PC-3 (cell line): ENCODE data around the gene SCLY.
A peak's percentile ranks its signal among the peaks of the same experiment; 100 is the strongest.

Experiments
- EZH2 ChIP-seq: fragments of 300-600 bp; sonication (generic); IDR thresholded peaks from one replicate; pipeline ENCODE4 v1.6.1; 2017; ENCODE audit warnings: antibody characterized with exemption, mild to moderate bottlenecking, low read length; ENCODE audit not compliant: unreplicated experiment
- TF ChIP-seq, protein P1 (sequence below): fragments of 300-600 bp; sonication (generic); conservative IDR thresholded peaks from 2 replicates; pipeline ENCODE4 v1.5.1; 2017; ENCODE audit warnings: antibody characterized with exemption, low read depth, mild to moderate bottlenecking, low read length

DNA sequence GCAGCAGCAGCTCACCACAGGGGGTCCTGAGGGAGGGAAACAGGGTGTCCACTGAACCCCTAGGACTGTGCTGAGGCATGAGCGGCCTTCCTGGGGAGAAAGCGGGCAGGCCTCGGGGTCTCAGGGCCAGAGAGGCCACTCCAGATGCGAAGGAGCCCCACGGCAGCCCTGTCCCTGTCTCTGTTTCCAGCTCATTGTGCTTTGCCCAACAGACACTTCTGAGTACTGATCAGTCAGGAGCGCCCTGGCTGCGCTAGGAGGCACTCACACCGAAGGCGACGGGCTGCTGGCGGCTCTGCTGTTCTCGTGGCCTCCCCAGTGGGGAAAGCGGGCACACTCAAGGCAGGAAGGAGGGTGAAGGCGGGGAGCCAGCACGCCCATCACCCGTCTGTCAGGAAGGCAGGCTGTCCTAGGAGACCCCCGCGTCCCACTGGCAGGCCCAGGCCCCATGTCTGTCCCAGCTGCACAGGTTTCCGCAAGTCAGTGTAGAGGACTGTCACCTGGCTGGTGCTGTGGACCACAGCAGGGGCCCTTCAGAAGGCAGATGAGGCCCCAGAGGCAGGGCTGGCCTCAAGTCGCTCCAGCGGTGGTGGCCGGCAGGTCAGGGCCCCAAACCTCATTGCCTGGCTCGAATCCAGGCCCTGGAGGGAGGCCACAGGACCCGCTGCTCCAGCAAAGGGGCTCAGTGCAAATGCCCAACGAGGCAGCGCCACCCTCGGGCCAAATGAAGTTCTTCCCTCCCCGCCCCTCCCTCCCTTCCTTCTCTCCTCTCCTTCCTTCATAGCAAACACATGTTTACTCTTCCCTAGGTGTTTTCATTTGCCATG, 46.1 kb downstream of the SCLY start:
- TF ChIP-seq, protein P1, sequence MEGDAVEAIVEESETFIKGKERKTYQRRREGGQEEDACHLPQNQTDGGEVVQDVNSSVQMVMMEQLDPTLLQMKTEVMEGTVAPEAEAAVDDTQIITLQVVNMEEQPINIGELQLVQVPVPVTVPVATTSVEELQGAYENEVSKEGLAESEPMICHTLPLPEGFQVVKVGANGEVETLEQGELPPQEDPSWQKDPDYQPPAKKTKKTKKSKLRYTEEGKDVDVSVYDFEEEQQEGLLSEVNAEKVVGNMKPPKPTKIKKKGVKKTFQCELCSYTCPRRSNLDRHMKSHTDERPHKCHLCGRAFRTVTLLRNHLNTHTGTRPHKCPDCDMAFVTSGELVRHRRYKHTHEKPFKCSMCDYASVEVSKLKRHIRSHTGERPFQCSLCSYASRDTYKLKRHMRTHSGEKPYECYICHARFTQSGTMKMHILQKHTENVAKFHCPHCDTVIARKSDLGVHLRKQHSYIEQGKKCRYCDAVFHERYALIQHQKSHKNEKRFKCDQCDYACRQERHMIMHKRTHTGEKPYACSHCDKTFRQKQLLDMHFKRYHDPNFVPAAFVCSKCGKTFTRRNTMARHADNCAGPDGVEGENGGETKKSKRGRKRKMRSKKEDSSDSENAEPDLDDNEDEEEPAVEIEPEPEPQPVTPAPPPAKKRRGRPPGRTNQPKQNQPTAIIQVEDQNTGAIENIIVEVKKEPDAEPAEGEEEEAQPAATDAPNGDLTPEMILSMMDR: peak; percentile 48
- no peak for TF ChIP-seq EZH2
